HL-60 (cell line): ENCODE measurements around the gene SLC44A5.

ENCODE experiments used
- DNase-seq, 2 experiments: peaks; one replicate each; pipeline ENCODE4 v3.0.0-alpha.2; 2010 to 2020; ENCODE audit warnings: low read depth in 1 of 2, low spot score in 1 of 2
- H3K27ac ChIP-seq: fragments of 250-450 bp; sonication (Bioruptor Pico); replicated peaks from 2 replicates; pipeline ENCODE4 v1.5.1; 2020; ENCODE audit warnings: mild to moderate bottlenecking, moderate library complexity
- H3K27me3 ChIP-seq: fragments of 250-450 bp; sonication (Bioruptor Pico); 2 replicates; pipeline ENCODE4 v1.5.1; 2021; ENCODE audit warnings: mild to moderate bottlenecking, moderate library complexity; ENCODE audit not compliant: insufficient read depth, poor library complexity, severe bottlenecking
- H3K4me3 ChIP-seq: replicated peaks from 2 replicates; pipeline ENCODE4 v1.5.1; 2011; ENCODE audit warnings: mild to moderate bottlenecking, control low read depth, low read length; ENCODE audit not compliant: insufficient read depth
- CTCF ChIP-seq: IDR thresholded peaks from one replicate; pipeline ENCODE4 v1.5.1; 2011; ENCODE audit warnings: low read length, control low read depth, inconsistent platforms; ENCODE audit not compliant: insufficient read depth
- GABPA ChIP-seq: IDR thresholded peaks from 2 replicates; pipeline ENCODE4 v1.6.1; 2012; ENCODE audit warnings: low read depth
- POLR2AphosphoS5 ChIP-seq: IDR thresholded peaks from 2 replicates; pipeline ENCODE4 v1.6.1; 2012; ENCODE audit warnings: low read depth
- REST ChIP-seq: IDR thresholded peaks from 2 replicates; pipeline ENCODE4 v1.6.1; 2012; ENCODE audit warnings: low read depth; ENCODE audit not compliant: insufficient replicate concordance
- SPI1 ChIP-seq: IDR thresholded peaks from 2 replicates; pipeline ENCODE4 v1.6.1; 2012; ENCODE audit warnings: low read depth, mild to moderate bottlenecking, borderline replicate concordance

SLC44A5 gene

GRCh38 chr1:75613916-75614315, 3.0 kb upstream of the SLC44A5 start:
- no peak overlapping the region for H3K27ac ChIP-seq
- TF ChIP-seq GABPA (no peak), REST (no peak), SPI1 (no peak), CTCF (no peak), POLR2AphosphoS5 (no peak)
- peaks cover 44% of the 10 kb centered on the region for H3K27me3 ChIP-seq
- DNase-seq: no peak
- no peak overlapping the region for H3K4me3 ChIP-seq

GRCh38 chr1:75612976-75613375, 2.1 kb upstream of the SLC44A5 start:
- Histone ChIP-seq H3K4me3 (no peak overlapping the region), H3K27me3 (peaks cover 43% of the 10 kb centered on the region), H3K27ac (no peak overlapping the region)
- TF ChIP-seq CTCF: no peak
- no peak for TF ChIP-seq SPI1
- no peak for TF ChIP-seq POLR2AphosphoS5
- TF ChIP-seq GABPA: no peak
- no peak for TF ChIP-seq REST
- no peak for DNase-seq

- TF ChIP-seq CTCF: no peak
- no peak for TF ChIP-seq GABPA
- no peak for TF ChIP-seq REST
- TF ChIP-seq POLR2AphosphoS5: no peak
- TF ChIP-seq SPI1: no peak
- Histone ChIP-seq H3K4me3 (no peak overlapping the region), H3K27me3 (no peaks in the 10 kb centered on the region), H3K27ac (no peak overlapping the region)
- DNase-seq: no peak
Observed at GRCh38 chr1:75602486-75602885, 8.4 kb downstream of the SLC44A5 start.
